ENCODE results near the gene CYP27A1. TPM values are rescaled to one million over a fixed set of nuclear protein-coding genes. Genes with fewer than 3 reads are reported as not detected.

Gene CYP27A1
- total RNA-seq, 2 donors from 2014 or later: 32.8 to 53.7 TPM

- H3K4me3 Mint-ChIP-seq: no peak overlapping the region
- H3K36me3 Mint-ChIP-seq (ENCODE audit: low read depth): no peaks in the 10 kb centered on the region
- TF ChIP-seq CTCF (conservative IDR thresholded peaks at IDR 0.05): no peak
- no peak for DNase-seq
- H3K27ac ChIP-seq (ENCODE audit: low read depth, low read length): no peak overlapping the region
- no peaks in the 10 kb centered on the region for H3K36me3 ChIP-seq (ENCODE audit: control insufficient read depth, insufficient read depth, low read length)
- H3K4me1 Mint-ChIP-seq: peaks cover 8% of the 10 kb centered on the region
- H3K9me3 ChIP-seq (ENCODE audit: control insufficient read depth, low read length): no peaks in the 10 kb centered on the region
- no peak overlapping the region for H3K27ac Mint-ChIP-seq
- H3K9me3 Mint-ChIP-seq: no peaks in the 10 kb centered on the region
- no peaks in the 10 kb centered on the region for H3K27me3 ChIP-seq (ENCODE audit: control insufficient read depth, insufficient read depth, low read length, poor library complexity, severe bottlenecking)
- peaks cover 3% of the 10 kb centered on the region for H3K27me3 Mint-ChIP-seq (ENCODE audit: insufficient read depth)
- H3K9ac ChIP-seq (ENCODE audit: extremely low read depth, low read length, poor library complexity, severe bottlenecking): no peak overlapping the region
- WGBS, 2 experiments (ENCODE audit: insufficient coverage in 1 of 2, insufficient read length in 1 of 2): 90 to 91% methylated on average over 2 to 4 of the region's 4 CpGs
- peaks cover 2% of the 10 kb centered on the region for H3K4me1 ChIP-seq (ENCODE audit: control insufficient read depth, insufficient read depth, low read length)
- H3K4me3 ChIP-seq (ENCODE audit: low read length): no peak overlapping the region
These were observed 46.5 kb downstream of the CYP27A1 start for GRCh38 chr2:218828477-218828778.

DNA sequence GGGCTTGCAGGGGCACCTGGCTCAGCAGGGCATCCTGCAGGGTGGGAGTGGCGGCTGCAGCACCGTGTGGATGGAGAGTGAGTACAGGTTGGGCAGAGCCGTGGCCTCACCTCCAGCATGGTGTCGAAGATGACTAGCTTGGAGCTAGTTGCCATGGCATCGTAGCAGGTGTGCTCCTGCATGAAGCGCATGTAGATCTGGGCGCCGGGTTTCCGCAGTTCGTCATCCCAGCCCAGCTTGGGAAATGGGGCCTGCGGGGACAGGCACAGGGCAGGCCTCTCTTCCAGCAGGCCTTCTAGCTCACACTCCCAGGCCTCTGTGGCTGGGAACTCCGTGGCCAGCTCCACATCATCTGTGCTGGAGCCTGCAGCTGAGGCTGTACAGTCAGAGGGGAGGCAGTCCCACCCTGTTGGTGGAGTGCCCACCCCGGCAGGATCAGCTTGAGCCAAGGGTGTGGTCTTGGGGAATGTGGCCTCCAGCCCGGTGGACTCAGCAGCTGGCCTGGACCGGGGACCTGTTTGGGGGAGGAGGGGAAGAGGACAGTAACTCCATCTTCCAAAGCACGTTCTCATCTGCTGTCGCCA lies 48.0 kb downstream of the CYP27A1 start:
- Histone ChIP-seq H3K4me3 (ENCODE audit: low read length) (no peak overlapping the region), H3K4me1 (ENCODE audit: control insufficient read depth, insufficient read depth, low read length) (peaks cover 2% of the 10 kb centered on the region), H3K9me3 (ENCODE audit: control insufficient read depth, low read length) (no peaks in the 10 kb centered on the region), H3K9ac (ENCODE audit: extremely low read depth, low read length, poor library complexity, severe bottlenecking) (no peak overlapping the region), H3K27me3 (ENCODE audit: control insufficient read depth, insufficient read depth, low read length, poor library complexity, severe bottlenecking) (no peaks in the 10 kb centered on the region), H3K36me3 (ENCODE audit: control insufficient read depth, insufficient read depth, low read length) (no peaks in the 10 kb centered on the region), H3K27ac (ENCODE audit: low read depth, low read length) (no peak overlapping the region)
- H3K27ac Mint-ChIP-seq: no peak overlapping the region
- no peaks in the 10 kb centered on the region for H3K36me3 Mint-ChIP-seq (ENCODE audit: low read depth)
- no peak overlapping the region for H3K4me3 Mint-ChIP-seq
- no peaks in the 10 kb centered on the region for H3K9me3 Mint-ChIP-seq
- peaks cover 11% of the 10 kb centered on the region for H3K4me1 Mint-ChIP-seq
- 88 to 93% methylated on average over 12 to 17 of the region's 17 CpGs for WGBS, 2 experiments (ENCODE audit: insufficient coverage in 1 of 2, insufficient read length in 1 of 2)
- TF ChIP-seq CTCF (conservative IDR thresholded peaks at IDR 0.05): no peak
- H3K27me3 Mint-ChIP-seq (ENCODE audit: insufficient read depth): peaks cover 3% of the 10 kb centered on the region
- DNase-seq: no peak

- DNase-seq: no peak
- no peaks in the 10 kb centered on the region for H3K9me3 Mint-ChIP-seq
- peaks cover 11% of the 10 kb centered on the region for H3K4me1 Mint-ChIP-seq
- no peak overlapping the region for H3K27ac Mint-ChIP-seq
- no peaks in the 10 kb centered on the region for H3K27me3 ChIP-seq (ENCODE audit: control insufficient read depth, insufficient read depth, low read length, poor library complexity, severe bottlenecking)
- H3K27ac ChIP-seq (ENCODE audit: low read depth, low read length): no peak overlapping the region
- TF ChIP-seq CTCF (conservative IDR thresholded peaks at IDR 0.05): no peak
- no peak overlapping the region for H3K4me3 Mint-ChIP-seq
- H3K4me3 ChIP-seq (ENCODE audit: low read length): no peak overlapping the region
- WGBS, 2 experiments (ENCODE audit: insufficient coverage in 1 of 2, insufficient read length in 1 of 2): 87% methylated on average over 3 of the region's 3 CpGs; no CpG with 5 or more reads in 1 of the 2 experiments
- peaks cover 2% of the 10 kb centered on the region for H3K4me1 ChIP-seq (ENCODE audit: control insufficient read depth, insufficient read depth, low read length)
- H3K36me3 Mint-ChIP-seq (ENCODE audit: low read depth): no peaks in the 10 kb centered on the region
- H3K9ac ChIP-seq (ENCODE audit: extremely low read depth, low read length, poor library complexity, severe bottlenecking): no peak overlapping the region
- peaks cover 3% of the 10 kb centered on the region for H3K27me3 Mint-ChIP-seq (ENCODE audit: insufficient read depth)
- H3K36me3 ChIP-seq (ENCODE audit: control insufficient read depth, insufficient read depth, low read length): no peaks in the 10 kb centered on the region
- H3K9me3 ChIP-seq (ENCODE audit: control insufficient read depth, low read length): no peaks in the 10 kb centered on the region
These were observed 48.8 kb downstream of the CYP27A1 start for GRCh38 chr2:218830526-218831306.
